Neuronal stem cell (in vitro differentiated cells): ENCODE data around the gene MPP4.
"Not testable (repeated sequence)": the region's sequence is repeated elsewhere in the genome, so short reads cannot be mapped to it uniquely, and the experiment has no call there.

Experiments used
- DNase-seq: peaks from one replicate; pipeline ENCODE4 v3.0.0-alpha.2; 2013; ENCODE audit warnings: low spot score
- H2AFZ ChIP-seq: one replicate; pipeline ENCODE4 v1.6.1; 2013; ENCODE audit warnings: mild to moderate bottlenecking, low read length, inconsistent platforms
- H2AK5ac ChIP-seq: 2 replicates; pipeline ENCODE4 v1.6.1; 2013; ENCODE audit warnings: low read depth, mild to moderate bottlenecking, inconsistent platforms, low read length, moderate library complexity, mixed read lengths
- H2BK120ac ChIP-seq: 2 replicates; pipeline ENCODE4 v1.6.1; 2013; ENCODE audit warnings: low read depth, mild to moderate bottlenecking, inconsistent platforms, low read length, moderate library complexity, mixed read lengths
- H2BK12ac ChIP-seq: one replicate; pipeline ENCODE4 v1.6.1; 2013; ENCODE audit warnings: low read length, inconsistent platforms
- H2BK15ac ChIP-seq: 2 replicates; pipeline ENCODE4 v1.6.1; 2013; ENCODE audit warnings: mild to moderate bottlenecking, low read length, inconsistent platforms, mixed read lengths
- H2BK5ac ChIP-seq: one replicate; pipeline ENCODE4 v1.6.1; 2013; ENCODE audit warnings: inconsistent platforms, mild to moderate bottlenecking, low read length, moderate library complexity
- H3K14ac ChIP-seq: one replicate; pipeline ENCODE4 v1.6.1; 2013; ENCODE audit warnings: low read length, inconsistent platforms
- H3K18ac ChIP-seq: 2 replicates; pipeline ENCODE4 v1.6.1; 2013; ENCODE audit warnings: low read length, inconsistent platforms
- H3K23ac ChIP-seq: 2 replicates; pipeline ENCODE4 v1.6.1; 2013; ENCODE audit warnings: low read depth, mild to moderate bottlenecking, mixed read lengths, low read length, inconsistent platforms; ENCODE audit not compliant: poor library complexity
- H3K27ac ChIP-seq: replicated peaks from 3 replicates; pipeline ENCODE4 v1.5.1; 2013; ENCODE audit warnings: low read length, inconsistent platforms
- H3K27me3 ChIP-seq, 3 experiments: 2 replicates each; pipeline ENCODE4 v1.6.1; 2013; ENCODE audit warnings: low read length in 3 of 3, mild to moderate bottlenecking in 2 of 3, inconsistent platforms in 1 of 3, low read depth in 1 of 3, mixed read lengths in 1 of 3, moderate library complexity in 1 of 3; ENCODE audit not compliant: control insufficient read depth in 3 of 3, insufficient read depth in 3 of 3
- H3K36me3 ChIP-seq, 2 donors: replicated peaks in 1 of 2; 2 replicates each; pipeline ENCODE4 v1.6.1; 2013; ENCODE audit warnings: low read length in 2 of 2; ENCODE audit not compliant: control insufficient read depth in 2 of 2, insufficient read depth in 2 of 2
- H3K4ac ChIP-seq: 2 replicates; pipeline ENCODE4 v1.6.1; 2013; ENCODE audit warnings: inconsistent platforms, mild to moderate bottlenecking, low read length, moderate library complexity
- H3K4me1 ChIP-seq, 2 donors: 1 replicate in 1 of 2; 2 replicates in 1 of 2; pipeline ENCODE4 v1.6.1; 2013; ENCODE audit warnings: low read length in 2 of 2, low read depth in 1 of 2; ENCODE audit not compliant: control insufficient read depth in 2 of 2, insufficient read depth in 1 of 2
- H3K4me2 ChIP-seq: one replicate; pipeline ENCODE4 v1.6.1; 2013; ENCODE audit warnings: mild to moderate bottlenecking, low read length, inconsistent platforms; ENCODE audit not compliant: insufficient read depth, poor library complexity, severe bottlenecking
- H3K4me3 ChIP-seq, 2 donors: 2 replicates each; pipeline ENCODE4 v1.5.1; 2013; ENCODE audit warnings: low read length in 2 of 2, mild to moderate bottlenecking in 2 of 2, inconsistent platforms in 1 of 2, moderate library complexity in 1 of 2
- H3K79me1 ChIP-seq: one replicate; pipeline ENCODE4 v1.6.1; 2013; ENCODE audit warnings: low read depth, mild to moderate bottlenecking, inconsistent platforms, low read length, moderate library complexity
- H3K9ac ChIP-seq: one replicate; pipeline ENCODE4 v1.6.1; 2013; ENCODE audit warnings: mild to moderate bottlenecking, low read depth, low read length, inconsistent platforms; ENCODE audit not compliant: poor library complexity
- H3K9me3 ChIP-seq, 2 donors: replicated peaks in 1 of 2; 2 replicates each; pipeline versions ENCODE3 to v1.6.1; 2013; ENCODE audit warnings: low read length in 2 of 2, mild to moderate bottlenecking in 2 of 2, inconsistent platforms in 1 of 2, low read depth in 1 of 2, mixed read lengths in 1 of 2, moderate library complexity in 1 of 2; ENCODE audit not compliant: control insufficient read depth in 2 of 2, insufficient read depth in 1 of 2
- H4K8ac ChIP-seq: one replicate; pipeline ENCODE4 v1.6.1; 2013; ENCODE audit warnings: low read depth, mild to moderate bottlenecking, inconsistent platforms, low read length, moderate library complexity
- H4K91ac ChIP-seq: one replicate; pipeline ENCODE4 v1.6.1; 2013; ENCODE audit warnings: low read length, low read depth, mild to moderate bottlenecking, inconsistent platforms; ENCODE audit not compliant: poor library complexity
- WGBS, 2 donors: extraction: QIAGEN DNeasy Blood & Tissue Kit; methylation state at CpG; one replicate each; pipeline ENCODE4 v1.1.7; 2013; ENCODE audit warnings: missing lambda C conversion rate in 2 of 2, mixed read lengths in 1 of 2; ENCODE audit not compliant: insufficient read length in 2 of 2, insufficient replicate concordance in 1 of 2; ENCODE audit errors: extremely low coverage in 2 of 2; 5-methylcytosine and 5-hydroxymethylcytosine counted together

MPP4 gene

GRCh38 chr2:201671205-201671604, 27.2 kb downstream of the MPP4 start:
- H3K23ac ChIP-seq, H2AK5ac ChIP-seq, H3K36me3 ChIP-seq, H3K27ac ChIP-seq, H3K18ac ChIP-seq, H2AFZ ChIP-seq, H3K79me1 ChIP-seq, H3K4me1 ChIP-seq, H3K9ac ChIP-seq, H2BK12ac ChIP-seq, H3K4ac ChIP-seq, H4K91ac ChIP-seq, H2BK5ac ChIP-seq, H2BK120ac ChIP-seq, H3K9me3 ChIP-seq, H3K4me2 ChIP-seq, DNase-seq, H4K8ac ChIP-seq, H3K14ac ChIP-seq, H3K4me3 ChIP-seq, H2BK15ac ChIP-seq: not testable (repeated sequence)
- WGBS, 2 donors = no CpG with 5 or more reads among the region's 4 CpGs
- H3K27me3 ChIP-seq = peaks cover 0 to 11% (median 0%) of the 10 kb centered on the region in 3 experiments

GRCh38 chr2:201669865-201670264, 28.6 kb downstream of the MPP4 start:
- no peak overlapping the region for H3K23ac ChIP-seq
- H3K27ac ChIP-seq = no peak overlapping the region
- H4K8ac ChIP-seq = no peak overlapping the region
- WGBS, 2 donors = no CpG with 5 or more reads among the region's 1 CpG
- no peak overlapping the region for H3K4me3 ChIP-seq
- H2BK15ac ChIP-seq = no peak overlapping the region
- H4K91ac ChIP-seq = no peak overlapping the region
- no peak for DNase-seq
- H3K14ac ChIP-seq = no peak overlapping the region
- H2AFZ ChIP-seq = no peak overlapping the region
- H2BK5ac ChIP-seq = no peak overlapping the region
- H3K4me1 ChIP-seq = no peaks in the 10 kb centered on the region
- H3K4me2 ChIP-seq = no peak overlapping the region
- no peaks in the 10 kb centered on the region for H3K9me3 ChIP-seq
- no peak overlapping the region for H2BK120ac ChIP-seq
- H3K4ac ChIP-seq = no peak overlapping the region
- no peaks in the 10 kb centered on the region for H3K36me3 ChIP-seq
- no peaks in the 10 kb centered on the region for H3K79me1 ChIP-seq
- peaks cover 0 to 6% (median 0%) of the 10 kb centered on the region in 3 experiments for H3K27me3 ChIP-seq
- no peak overlapping the region for H2AK5ac ChIP-seq
- no peak overlapping the region for H3K18ac ChIP-seq
- no peak overlapping the region for H3K9ac ChIP-seq
- no peak overlapping the region for H2BK12ac ChIP-seq

- Histone ChIP-seq H3K4me3 (no peak overlapping the region), H4K91ac (no peak overlapping the region), H3K4ac (no peak overlapping the region), H2BK120ac (no peak overlapping the region), H3K4me2 (no peak overlapping the region), H3K27ac (no peak overlapping the region), H3K36me3 (no peaks in the 10 kb centered on the region), H2BK12ac (no peak overlapping the region), H2BK15ac (no peak overlapping the region), H2AK5ac (no peak overlapping the region), H4K8ac (no peak overlapping the region), H3K9me3 (no peaks in the 10 kb centered on the region), H2AFZ (no peak overlapping the region), H3K27me3 (no peaks in the 10 kb centered on the region), H2BK5ac (no peak overlapping the region), H3K79me1 (no peaks in the 10 kb centered on the region), H3K18ac (no peak overlapping the region), H3K4me1 (no peaks in the 10 kb centered on the region), H3K9ac (no peak overlapping the region), H3K14ac (no peak overlapping the region), H3K23ac (no peak overlapping the region)
- DNase-seq = no peak
- no CpG with 5 or more reads among the region's 3 CpGs for WGBS, 2 donors
These were observed 30.0 kb downstream of the MPP4 start for GRCh38 chr2:201668402-201668910.

GRCh38 chr2:201664334-201664733, 34.1 kb downstream of the MPP4 start:
- no peak overlapping the region for H2AK5ac ChIP-seq
- peaks cover 0 to 4% (median 0%) of the 10 kb centered on the region in 3 experiments for H3K27me3 ChIP-seq
- no peak overlapping the region for H4K91ac ChIP-seq
- no peaks in the 10 kb centered on the region for H3K36me3 ChIP-seq
- no peak overlapping the region for H2AFZ ChIP-seq
- H3K14ac ChIP-seq = no peak overlapping the region
- DNase-seq = no peak
- H3K79me1 ChIP-seq = no peaks in the 10 kb centered on the region
- H3K4ac ChIP-seq = no peak overlapping the region
- H2BK15ac ChIP-seq = no peak overlapping the region
- no CpG with 5 or more reads among the region's 8 CpGs for WGBS, 2 donors
- no peak overlapping the region for H4K8ac ChIP-seq
- H2BK12ac ChIP-seq = no peak overlapping the region
- H3K23ac ChIP-seq = no peak overlapping the region
- no peak overlapping the region for H3K9ac ChIP-seq
- no peak overlapping the region for H3K18ac ChIP-seq
- no peak overlapping the region for H2BK120ac ChIP-seq
- H3K4me1 ChIP-seq = no peaks in the 10 kb centered on the region
- H3K9me3 ChIP-seq = no peaks in the 10 kb centered on the region
- no peak overlapping the region for H3K4me3 ChIP-seq
- no peak overlapping the region for H3K27ac ChIP-seq
- H2BK5ac ChIP-seq = no peak overlapping the region
- H3K4me2 ChIP-seq = no peak overlapping the region
